Neural progenitor cell (in vitro differentiated cells): ENCODE measurements around the gene AKR7A2. TPM values are rescaled to one million over a fixed set of nuclear protein-coding genes. Genes with fewer than 3 reads are reported as not detected.

Source experiments
- DNase-seq: peaks from one replicate; pipeline ENCODE4 v3.0.0-alpha.2; 2016; ENCODE audit warnings: low spot score
- H2AFZ ChIP-seq: fragments of 200-600 bp; sonication (generic); replicated peaks from 2 replicates; pipeline ENCODE4 v1.6.1; 2016; ENCODE audit warnings: antibody characterized with exemption
- H3F3A ChIP-seq: fragments of 200-600 bp; sonication (generic); 2 replicates; pipeline ENCODE4 v1.6.1; 2016; ENCODE audit warnings: antibody characterized with exemption, low read depth
- H3K27ac ChIP-seq: fragments of 200-600 bp; sonication (generic); 2 replicates; pipeline ENCODE4 v1.5.1; 2016; ENCODE audit warnings: mild to moderate bottlenecking
- H3K27me3 ChIP-seq: fragments of 200-600 bp; sonication (generic); 2 replicates; pipeline ENCODE4 v1.6.1; 2016; ENCODE audit warnings: mild to moderate bottlenecking, moderate library complexity
- H3K36me3 ChIP-seq: fragments of 200-600 bp; sonication (generic); 2 replicates; pipeline ENCODE4 v1.5.1; 2016
- H3K4me1 ChIP-seq: fragments of 200-600 bp; sonication (generic); 2 replicates; pipeline ENCODE4 v1.6.1; 2016; ENCODE audit warnings: mixed run types
- H3K4me2 ChIP-seq: fragments of 200-600 bp; sonication (generic); 2 replicates; pipeline ENCODE4 v1.6.1; 2016
- H3K4me3 ChIP-seq: fragments of 200-600 bp; sonication (generic); 2 replicates; pipeline ENCODE4 v1.5.1; 2016
- H3K79me2 ChIP-seq: fragments of 200-600 bp; sonication (generic); 2 replicates; pipeline ENCODE4 v1.6.1; 2016; ENCODE audit warnings: low read depth
- H3K9ac ChIP-seq: fragments of 200-600 bp; sonication (generic); 2 replicates; pipeline ENCODE4 v1.6.1; 2016
- H3K9me3 ChIP-seq: fragments of 200-600 bp; sonication (generic); 2 replicates; pipeline ENCODE4 v1.5.1; 2016; ENCODE audit warnings: low read depth
- H4K20me1 ChIP-seq: fragments of 200-600 bp; sonication (generic); 2 replicates; pipeline ENCODE4 v1.6.1; 2016; ENCODE audit warnings: low read depth
- H3K27ac Mint-ChIP-seq: 3 replicates; pipeline ENCODE4 v1.8.0; 2021; ENCODE audit warnings: mixed read lengths
- H3K27me3 Mint-ChIP-seq: 2 replicates; pipeline ENCODE4 v1.8.0; 2022; ENCODE audit warnings: low read depth, mild to moderate bottlenecking, inconsistent platforms, moderate library complexity, mixed read lengths; ENCODE audit not compliant: insufficient read depth
- H3K36me3 Mint-ChIP-seq: 3 replicates; pipeline ENCODE4 v1.8.0; 2021; ENCODE audit warnings: mixed read lengths
- H3K4me1 Mint-ChIP-seq: 3 replicates; pipeline ENCODE4 v1.8.0; 2021; ENCODE audit warnings: mixed read lengths
- H3K4me3 Mint-ChIP-seq: 3 replicates; pipeline ENCODE4 v1.8.0; 2021; ENCODE audit warnings: mild to moderate bottlenecking, moderate library complexity, mixed read lengths
- H3K9me3 Mint-ChIP-seq: 3 replicates; pipeline ENCODE4 v1.8.0; 2020; ENCODE audit warnings: mixed read lengths
- EZH2 ChIP-seq: fragments of 200-600 bp; sonication (generic); IDR thresholded peaks from 2 replicates; pipeline ENCODE4 v1.6.1; 2017; ENCODE audit warnings: antibody characterized with exemption, mild to moderate bottlenecking, moderate library complexity
- EZH2phosphoT487 ChIP-seq: fragments of 200-600 bp; sonication (generic); IDR thresholded peaks from 2 replicates; pipeline ENCODE4 v1.6.1; 2017; ENCODE audit warnings: antibody characterized with exemption
- total RNA-seq: library from RNA; depleted of rRNA; stranded (reverse); fragments of >200 nt; gene quantifications from 2 replicates; pipeline ENCODE4 v1.2.3, GENCODE V29; 2015; ENCODE audit warnings: low replicate concordance
- TF ChIP-seq, protein P1 (sequence below): fragments of 200-600 bp; sonication (generic); IDR thresholded peaks from 2 replicates; pipeline ENCODE4 v1.5.1; 2017; ENCODE audit warnings: antibody characterized with exemption, mild to moderate bottlenecking

The AKR7A2 gene
- total RNA-seq, 1 donor from 2014 or later = 37.5 TPM

DNA sequence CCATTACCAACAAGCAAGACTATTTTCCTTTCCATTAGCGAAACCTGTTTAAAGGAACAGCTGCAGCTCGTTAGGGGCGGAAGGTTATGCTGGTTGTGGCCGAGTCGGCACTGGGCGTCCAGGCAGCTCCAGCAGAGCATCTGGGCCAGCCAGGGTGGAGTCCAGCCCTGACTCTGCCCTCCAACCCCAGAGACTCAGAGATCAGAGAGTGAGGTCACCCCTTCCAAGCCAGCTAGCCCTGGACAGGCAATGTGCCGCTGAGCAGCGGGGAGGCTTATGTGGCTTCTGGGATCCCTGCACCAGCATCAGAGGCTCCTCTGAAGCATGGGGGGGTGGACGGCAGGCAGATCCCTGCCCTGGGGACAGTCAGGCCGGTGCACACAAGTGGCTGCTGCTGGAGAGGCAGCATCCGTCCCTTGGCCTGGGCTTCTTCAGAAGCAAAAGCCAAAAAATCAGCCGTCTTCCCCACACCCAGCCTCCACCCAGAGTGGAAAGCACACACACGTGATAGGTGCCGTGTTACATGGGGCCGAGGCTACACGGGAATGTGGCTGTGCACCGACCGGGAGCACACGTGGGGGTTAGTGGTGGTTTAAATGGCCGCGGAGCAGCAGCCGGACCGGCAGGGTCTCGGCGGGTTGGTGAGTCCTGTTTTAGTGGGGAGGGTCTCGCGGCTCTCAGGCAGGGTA lies 30.3 kb upstream of the AKR7A2 start:
- H3K27me3 ChIP-seq = no peaks in the 10 kb centered on the region
- no peak overlapping the region for H3K9ac ChIP-seq
- no peaks in the 10 kb centered on the region for H3K9me3 Mint-ChIP-seq
- H2AFZ ChIP-seq = no peak overlapping the region
- DNase-seq = no peak
- H3K36me3 Mint-ChIP-seq = peaks cover 4% of the 10 kb centered on the region
- H3K36me3 ChIP-seq = no peaks in the 10 kb centered on the region
- H3K27me3 Mint-ChIP-seq = peaks cover 8% of the 10 kb centered on the region
- no peak overlapping the region for H3K27ac ChIP-seq
- TF ChIP-seq, protein P1, sequence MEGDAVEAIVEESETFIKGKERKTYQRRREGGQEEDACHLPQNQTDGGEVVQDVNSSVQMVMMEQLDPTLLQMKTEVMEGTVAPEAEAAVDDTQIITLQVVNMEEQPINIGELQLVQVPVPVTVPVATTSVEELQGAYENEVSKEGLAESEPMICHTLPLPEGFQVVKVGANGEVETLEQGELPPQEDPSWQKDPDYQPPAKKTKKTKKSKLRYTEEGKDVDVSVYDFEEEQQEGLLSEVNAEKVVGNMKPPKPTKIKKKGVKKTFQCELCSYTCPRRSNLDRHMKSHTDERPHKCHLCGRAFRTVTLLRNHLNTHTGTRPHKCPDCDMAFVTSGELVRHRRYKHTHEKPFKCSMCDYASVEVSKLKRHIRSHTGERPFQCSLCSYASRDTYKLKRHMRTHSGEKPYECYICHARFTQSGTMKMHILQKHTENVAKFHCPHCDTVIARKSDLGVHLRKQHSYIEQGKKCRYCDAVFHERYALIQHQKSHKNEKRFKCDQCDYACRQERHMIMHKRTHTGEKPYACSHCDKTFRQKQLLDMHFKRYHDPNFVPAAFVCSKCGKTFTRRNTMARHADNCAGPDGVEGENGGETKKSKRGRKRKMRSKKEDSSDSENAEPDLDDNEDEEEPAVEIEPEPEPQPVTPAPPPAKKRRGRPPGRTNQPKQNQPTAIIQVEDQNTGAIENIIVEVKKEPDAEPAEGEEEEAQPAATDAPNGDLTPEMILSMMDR = no peak
- TF ChIP-seq EZH2 = no peak
- no peak for TF ChIP-seq EZH2phosphoT487
- peaks cover 29% of the 10 kb centered on the region for H4K20me1 ChIP-seq
- H3K79me2 ChIP-seq = no peaks in the 10 kb centered on the region
- no peak overlapping the region for H3K4me2 ChIP-seq
- peaks cover 10% of the 10 kb centered on the region for H3K4me1 ChIP-seq
- peak overlapping the region; percentile 37 for H3K4me3 Mint-ChIP-seq
- peaks cover 19% of the 10 kb centered on the region for H3K4me1 Mint-ChIP-seq
- no peak overlapping the region for H3K27ac Mint-ChIP-seq
- peaks cover 17% of the 10 kb centered on the region for H3F3A ChIP-seq
- H3K9me3 ChIP-seq = no peaks in the 10 kb centered on the region
- no peak overlapping the region for H3K4me3 ChIP-seq

DNA sequence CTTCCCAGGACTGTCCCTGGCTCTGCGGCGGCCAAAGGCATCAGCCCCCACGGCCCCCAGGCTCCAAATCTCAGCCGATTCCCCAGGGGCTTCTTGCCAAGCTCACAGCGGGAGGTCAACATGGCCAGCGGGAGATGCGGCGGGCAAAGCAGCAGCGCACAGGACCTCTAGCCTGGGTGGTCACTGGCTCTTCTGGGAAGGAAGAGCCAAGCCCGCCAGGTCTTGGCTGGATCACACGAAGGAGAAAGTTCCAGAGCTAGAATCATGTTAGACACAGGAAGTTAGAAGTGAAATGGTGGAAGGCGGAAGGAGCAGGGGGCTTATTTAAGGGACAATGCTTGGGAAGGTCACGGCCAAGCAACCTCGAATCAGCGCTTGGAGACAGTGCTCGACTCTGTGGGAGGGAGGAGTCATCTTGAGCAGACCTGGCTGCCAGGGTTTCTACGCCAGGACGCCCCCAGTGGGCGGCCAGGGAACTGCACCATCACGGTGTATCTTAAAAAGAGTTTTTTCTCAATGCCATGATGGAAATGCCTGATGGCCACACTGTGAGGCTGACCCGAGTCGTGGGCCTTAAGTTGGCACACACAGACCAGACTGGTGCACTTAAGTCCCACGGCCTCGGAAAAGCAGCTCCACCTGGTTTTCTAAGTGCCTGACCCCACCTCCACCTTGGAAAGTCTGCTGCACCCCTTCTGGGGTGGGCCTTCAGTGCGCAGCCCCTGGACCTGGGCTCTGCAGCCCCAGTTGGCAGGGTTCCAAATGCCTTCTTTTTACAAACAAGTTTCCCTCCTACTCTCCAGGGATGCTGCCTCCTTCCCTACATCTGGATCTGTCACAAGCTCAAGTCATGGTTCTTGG lies 29.5 kb upstream of the AKR7A2 start:
- no peak overlapping the region for H2AFZ ChIP-seq
- H3K27ac ChIP-seq = no peak overlapping the region
- Mint-ChIP-seq H3K27me3 (peaks cover 8% of the 10 kb centered on the region), H3K4me3 (no peak overlapping the region), H3K9me3 (no peaks in the 10 kb centered on the region), H3K4me1 (peaks cover 19% of the 10 kb centered on the region), H3K36me3 (peaks cover 4% of the 10 kb centered on the region), H3K27ac (no peak overlapping the region)
- peaks cover 29% of the 10 kb centered on the region for H4K20me1 ChIP-seq
- no peak overlapping the region for H3K4me3 ChIP-seq
- H3K27me3 ChIP-seq = no peaks in the 10 kb centered on the region
- TF ChIP-seq EZH2 = no peak
- TF ChIP-seq, protein P1 = peak; percentile 86
- peaks cover 10% of the 10 kb centered on the region for H3K4me1 ChIP-seq
- no peaks in the 10 kb centered on the region for H3K79me2 ChIP-seq
- no peak overlapping the region for H3K4me2 ChIP-seq
- peaks cover 17% of the 10 kb centered on the region for H3F3A ChIP-seq
- no peaks in the 10 kb centered on the region for H3K9me3 ChIP-seq
- DNase-seq = peak; percentile 82
- no peaks in the 10 kb centered on the region for H3K36me3 ChIP-seq
- H3K9ac ChIP-seq = no peak overlapping the region

DNA sequence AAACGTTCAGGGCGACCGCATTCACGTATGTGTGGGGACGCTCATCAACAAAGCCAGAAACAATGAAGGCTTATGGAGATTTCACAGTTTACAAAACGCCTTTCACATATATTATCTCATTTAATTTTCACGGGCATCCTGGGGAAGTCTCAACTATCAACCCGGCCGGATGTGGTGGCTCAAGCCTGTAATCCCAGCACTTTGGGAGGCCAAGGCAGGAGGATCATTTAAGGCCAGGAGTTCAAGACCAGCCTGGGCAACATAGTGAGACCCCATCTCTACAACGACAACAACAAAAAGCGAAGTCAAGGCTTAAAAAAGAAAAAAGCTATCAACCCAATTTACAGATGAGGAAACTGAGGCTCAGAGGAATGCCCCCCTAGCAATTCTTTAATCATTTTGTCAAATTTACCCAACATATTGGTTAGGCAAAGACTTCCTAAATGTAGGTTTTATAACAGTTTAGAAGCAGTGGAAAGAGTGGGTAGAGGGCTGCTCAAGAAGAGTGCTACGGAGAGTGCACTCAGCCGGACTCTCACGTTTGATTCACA lies 28.5 kb upstream of the AKR7A2 start:
- H2AFZ ChIP-seq = no peak overlapping the region
- Mint-ChIP-seq H3K36me3 (peaks cover 4% of the 10 kb centered on the region), H3K4me1 (peaks cover 19% of the 10 kb centered on the region), H3K27ac (no peak overlapping the region), H3K27me3 (peaks cover 8% of the 10 kb centered on the region), H3K4me3 (no peak overlapping the region), H3K9me3 (no peaks in the 10 kb centered on the region)
- no peak overlapping the region for H3K4me3 ChIP-seq
- no peak overlapping the region for H3K9ac ChIP-seq
- H3F3A ChIP-seq = peaks cover 17% of the 10 kb centered on the region
- no peak for TF ChIP-seq EZH2phosphoT487
- TF ChIP-seq, protein P1 = no peak
- TF ChIP-seq EZH2 = no peak
- no peaks in the 10 kb centered on the region for H3K27me3 ChIP-seq
- H3K36me3 ChIP-seq = no peaks in the 10 kb centered on the region
- H3K4me1 ChIP-seq = peaks cover 10% of the 10 kb centered on the region
- peaks cover 29% of the 10 kb centered on the region for H4K20me1 ChIP-seq
- H3K27ac ChIP-seq = no peak overlapping the region
- H3K9me3 ChIP-seq = no peaks in the 10 kb centered on the region
- H3K4me2 ChIP-seq = no peak overlapping the region
- no peaks in the 10 kb centered on the region for H3K79me2 ChIP-seq
- DNase-seq = no peak
